Tibial nerve (tissue), 3 donors: ENCODE data around the gene YARS1.

Source experiments
- CTCF ChIP-seq, 5 experiments: fragments of 200-600 bp in 3 of 5; fragments of 450-650 bp in 2 of 5; sonication (generic) in 3 of 5; IDR thresholded peaks; one replicate each; pipeline ENCODE4 v1.5.1; 2016 to 2019; ENCODE audit warnings: antibody characterized with exemption in 5 of 5, mild to moderate bottlenecking in 3 of 5, moderate library complexity in 2 of 5
- POLR2A ChIP-seq, 2 donors: fragments of 450-650 bp; IDR thresholded peaks; one replicate each; pipeline ENCODE4 v1.6.1; 2017; ENCODE audit warnings: antibody characterized with exemption in 2 of 2, mild to moderate bottlenecking in 2 of 2, moderate library complexity in 2 of 2

GRCh38 chr1:32780628-32781234, 36.4 kb downstream of the YARS1 start:
- TF ChIP-seq CTCF (IDR thresholded peaks at IDR 0.05) (no peak), POLR2A (IDR thresholded peaks at IDR 0.05) (no peak)
